Progenitor cell of endocrine pancreas (in vitro differentiated cells): Measurements from ENCODE around the gene HIVEP3. TPM values are rescaled to one million over a fixed set of nuclear protein-coding genes. Genes with fewer than 3 reads are reported as not detected.
A peak's percentile ranks its signal among the peaks of the same experiment; 100 is the strongest.

Experiments
- DNase-seq: peaks from one replicate; pipeline ENCODE4 v3.0.0; 2021; ENCODE audit warnings: low spot score; ENCODE audit not compliant: unreplicated experiment
- H3K27ac Mint-ChIP-seq: 2 replicates; pipeline ENCODE4 v1.8.0; 2021; ENCODE audit warnings: mild to moderate bottlenecking, moderate library complexity, mixed read lengths
- H3K27me3 Mint-ChIP-seq: 2 replicates; pipeline ENCODE4 v1.8.0; 2021; ENCODE audit warnings: mixed read lengths
- H3K36me3 Mint-ChIP-seq: 2 replicates; pipeline ENCODE4 v1.8.0; 2022; ENCODE audit warnings: mixed read lengths; ENCODE audit not compliant: insufficient read depth
- H3K4me1 Mint-ChIP-seq: 2 replicates; pipeline ENCODE4 v1.8.0; 2021; ENCODE audit warnings: low read depth, mixed read lengths
- H3K4me3 Mint-ChIP-seq: 2 replicates; pipeline ENCODE4 v1.8.0; 2021; ENCODE audit warnings: low read depth, mild to moderate bottlenecking, moderate library complexity, mixed read lengths
- H3K9me3 Mint-ChIP-seq: 2 replicates; pipeline ENCODE4 v1.8.0; 2021; ENCODE audit warnings: low read depth, mixed read lengths
- total RNA-seq: library from RNA; stranded (reverse); gene quantifications from 2 replicates; pipeline ENCODE4 v1.2.1, GENCODE V29; 2021
- TF ChIP-seq, protein P1 (sequence below): fragments of 200-600 bp; sonication (generic); IDR thresholded peaks from one replicate; pipeline ENCODE4 v1.5.0; 2021; ENCODE audit warnings: antibody characterized with exemption, mild to moderate bottlenecking; ENCODE audit not compliant: unreplicated experiment

Gene HIVEP3
- total RNA-seq, 1 donor from 2014 or later: 1.1 TPM

DNA sequence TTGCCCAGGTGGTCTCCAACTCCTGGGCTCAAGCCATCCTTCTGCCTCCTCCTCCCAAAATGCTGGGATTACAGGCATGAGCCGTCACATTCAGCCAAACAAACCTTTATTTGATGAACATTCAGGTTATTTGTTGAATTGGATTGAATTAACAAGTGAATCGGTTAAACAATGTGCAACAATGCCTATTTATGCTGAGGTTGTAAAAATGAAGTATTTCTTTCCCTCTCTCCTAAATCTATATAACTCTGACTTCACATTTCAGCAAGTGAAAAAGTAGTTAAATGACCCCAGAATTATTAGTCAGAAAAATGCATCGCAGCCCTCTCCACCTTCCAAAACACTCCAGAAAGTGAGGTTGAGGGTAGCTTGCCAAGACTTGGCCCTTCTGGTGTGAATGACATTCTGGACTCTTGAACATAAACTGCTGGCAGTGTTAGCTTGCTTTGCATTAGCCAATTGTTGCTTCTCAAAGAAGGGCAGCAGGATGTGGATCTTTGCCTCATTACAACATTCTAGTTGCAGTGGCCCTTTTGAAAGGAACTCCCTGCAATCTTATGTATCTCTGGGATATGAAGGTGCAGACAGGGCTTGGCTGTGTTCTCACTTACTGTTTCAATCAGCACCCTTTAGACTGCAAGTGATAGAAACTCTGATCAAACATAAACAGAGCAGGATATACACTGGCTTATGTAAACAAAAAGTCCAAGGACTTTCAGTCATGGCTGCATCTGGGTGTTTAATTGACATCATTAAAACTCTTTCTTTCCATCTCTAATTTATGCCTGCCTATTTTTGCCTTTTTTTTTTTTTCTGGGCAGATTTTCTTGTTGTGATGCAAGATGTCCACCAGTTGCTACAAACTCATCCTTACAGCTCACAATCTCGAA, 456.7 kb downstream of the HIVEP3 start:
- Mint-ChIP-seq H3K4me1 (peaks cover 6% of the 10 kb centered on the region), H3K27ac (peak overlapping the region; percentile 77), H3K27me3 (peaks cover 8% of the 10 kb centered on the region), H3K36me3 (no peaks in the 10 kb centered on the region), H3K9me3 (no peaks in the 10 kb centered on the region), H3K4me3 (no peak overlapping the region)
- TF ChIP-seq, protein P1, sequence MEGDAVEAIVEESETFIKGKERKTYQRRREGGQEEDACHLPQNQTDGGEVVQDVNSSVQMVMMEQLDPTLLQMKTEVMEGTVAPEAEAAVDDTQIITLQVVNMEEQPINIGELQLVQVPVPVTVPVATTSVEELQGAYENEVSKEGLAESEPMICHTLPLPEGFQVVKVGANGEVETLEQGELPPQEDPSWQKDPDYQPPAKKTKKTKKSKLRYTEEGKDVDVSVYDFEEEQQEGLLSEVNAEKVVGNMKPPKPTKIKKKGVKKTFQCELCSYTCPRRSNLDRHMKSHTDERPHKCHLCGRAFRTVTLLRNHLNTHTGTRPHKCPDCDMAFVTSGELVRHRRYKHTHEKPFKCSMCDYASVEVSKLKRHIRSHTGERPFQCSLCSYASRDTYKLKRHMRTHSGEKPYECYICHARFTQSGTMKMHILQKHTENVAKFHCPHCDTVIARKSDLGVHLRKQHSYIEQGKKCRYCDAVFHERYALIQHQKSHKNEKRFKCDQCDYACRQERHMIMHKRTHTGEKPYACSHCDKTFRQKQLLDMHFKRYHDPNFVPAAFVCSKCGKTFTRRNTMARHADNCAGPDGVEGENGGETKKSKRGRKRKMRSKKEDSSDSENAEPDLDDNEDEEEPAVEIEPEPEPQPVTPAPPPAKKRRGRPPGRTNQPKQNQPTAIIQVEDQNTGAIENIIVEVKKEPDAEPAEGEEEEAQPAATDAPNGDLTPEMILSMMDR: no peak
- DNase-seq: no peak

DNA sequence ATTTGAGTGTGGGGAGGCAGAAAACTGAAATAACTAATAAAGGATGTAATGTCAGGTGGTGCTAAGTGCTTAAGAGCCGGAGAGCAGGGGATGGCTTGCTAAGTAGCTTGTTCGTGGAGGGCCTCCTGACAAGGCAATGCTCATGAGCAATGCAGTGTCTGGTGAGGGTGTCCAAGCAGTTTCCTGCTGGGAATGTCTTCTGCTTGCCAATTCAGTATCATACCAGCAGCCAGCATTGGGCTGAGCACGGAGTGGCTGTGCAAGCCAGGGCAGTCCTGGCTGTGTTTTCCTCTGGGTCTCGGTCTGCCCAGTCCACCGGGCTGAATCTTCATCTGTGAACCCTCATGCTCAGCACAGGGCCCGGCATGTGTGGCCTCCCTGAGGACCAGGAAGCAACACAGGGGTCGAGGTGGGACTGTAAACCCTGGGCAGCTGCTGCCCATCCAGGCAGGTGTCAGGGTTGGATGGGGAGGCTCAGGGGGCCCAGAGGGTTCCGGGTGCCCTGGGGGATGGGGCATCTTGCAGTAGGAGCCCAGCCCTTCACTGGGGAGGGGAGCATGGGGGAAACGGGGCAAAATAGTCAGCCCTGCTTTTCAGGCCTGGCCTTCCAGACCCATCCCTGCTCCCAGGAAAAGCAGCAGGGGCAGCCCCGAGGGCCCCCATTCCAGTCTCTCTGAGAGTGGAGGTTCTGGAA, 461.7 kb downstream of the HIVEP3 start:
- H3K4me3 Mint-ChIP-seq: no peak overlapping the region
- H3K36me3 Mint-ChIP-seq: no peaks in the 10 kb centered on the region
- TF ChIP-seq, protein P1: no peak
- H3K9me3 Mint-ChIP-seq: no peaks in the 10 kb centered on the region
- H3K27ac Mint-ChIP-seq: no peak overlapping the region
- peaks cover 13% of the 10 kb centered on the region for H3K27me3 Mint-ChIP-seq
- H3K4me1 Mint-ChIP-seq: no peaks in the 10 kb centered on the region
- DNase-seq: no peak

Other genes starting within 250 kb of the HIVEP3 start
- 0.89 and 1.3 TPM in 2 replicates for gene GUCA2B, start 234.5 kb upstream of the HIVEP3 start, total RNA-seq
- gene GUCA2A, start 245.8 kb upstream of the HIVEP3 start, total RNA-seq: not detected in 2 replicates